HG03108 (cell line): ENCODE measurements around the gene ARSG.
A peak's percentile ranks its signal among the peaks of the same experiment; 100 is the strongest.

Experiments used
- ATAC-seq: cut with Tn5 transposase; IDR thresholded peaks from one replicate; pipeline ENCODE4 v1.9.1; 2021; ENCODE audit warnings: moderate library complexity; ENCODE audit not compliant: unreplicated experiment

Gene ARSG

GRCh38 chr17:68445671-68446070 is 154.4 kb downstream of the ARSG start:
- ATAC-seq = no peak

GRCh38 chr17:68446626-68447041 is 155.3 kb downstream of the ARSG start:
- ATAC-seq = no peak

- no peak for ATAC-seq
Observed at GRCh38 chr17:68449021-68449739, 157.9 kb downstream of the ARSG start.

GRCh38 chr17:68450391-68450790 is 159.1 kb downstream of the ARSG start:
- no peak for ATAC-seq

GRCh38 chr17:68450801-68451200 is 159.5 kb downstream of the ARSG start:
- no peak for ATAC-seq

- no peak for ATAC-seq
Observed at GRCh38 chr17:68451670-68452354, 160.5 kb downstream of the ARSG start.

- ATAC-seq = no peak
Observed at GRCh38 chr17:68452724-68453290, 161.5 kb downstream of the ARSG start.

- no peak for ATAC-seq
Observed at GRCh38 chr17:68453991-68454665, 162.8 kb downstream of the ARSG start.

- no peak for ATAC-seq
Observed at GRCh38 chr17:68455901-68456338, 164.6 kb downstream of the ARSG start.

- ATAC-seq = no peak
Observed at GRCh38 chr17:68456339-68457167, 165.3 kb downstream of the ARSG start.

- peak; percentile 11 for ATAC-seq
Observed at GRCh38 chr17:68457168-68457538, 165.9 kb downstream of the ARSG start, which contains the start of gene WIPI1. WIPI1 (minus strand) TSS chr17:68457496; CDS start chr17:68457421, 75 bp downstream.

- ATAC-seq = peak; percentile 72
Observed at GRCh38 chr17:68457539-68458259, 166.4 kb downstream of the ARSG start.

GRCh38 chr17:68458260-68459036 is 167.2 kb downstream of the ARSG start:
- no peak for ATAC-seq

GRCh38 chr17:68459037-68459639 is 167.8 kb downstream of the ARSG start:
- peak; percentile 21 for ATAC-seq

GRCh38 chr17:68460146-68460545 is 168.9 kb downstream of the ARSG start:
- ATAC-seq = no peak

GRCh38 chr17:68460715-68461114 is 169.4 kb downstream of the ARSG start:
- ATAC-seq = no peak

- ATAC-seq = no peak
Observed at GRCh38 chr17:68461122-68461539, 169.8 kb downstream of the ARSG start.

- no peak for ATAC-seq
Observed at GRCh38 chr17:68461589-68461988, 170.3 kb downstream of the ARSG start.
